ENCODE measurements around the gene MAP3K9.
"Not testable (repeated sequence)": the region's sequence is repeated elsewhere in the genome, so short reads cannot be mapped to it uniquely, and the experiment has no call there.

MAP3K9 gene

DNA sequence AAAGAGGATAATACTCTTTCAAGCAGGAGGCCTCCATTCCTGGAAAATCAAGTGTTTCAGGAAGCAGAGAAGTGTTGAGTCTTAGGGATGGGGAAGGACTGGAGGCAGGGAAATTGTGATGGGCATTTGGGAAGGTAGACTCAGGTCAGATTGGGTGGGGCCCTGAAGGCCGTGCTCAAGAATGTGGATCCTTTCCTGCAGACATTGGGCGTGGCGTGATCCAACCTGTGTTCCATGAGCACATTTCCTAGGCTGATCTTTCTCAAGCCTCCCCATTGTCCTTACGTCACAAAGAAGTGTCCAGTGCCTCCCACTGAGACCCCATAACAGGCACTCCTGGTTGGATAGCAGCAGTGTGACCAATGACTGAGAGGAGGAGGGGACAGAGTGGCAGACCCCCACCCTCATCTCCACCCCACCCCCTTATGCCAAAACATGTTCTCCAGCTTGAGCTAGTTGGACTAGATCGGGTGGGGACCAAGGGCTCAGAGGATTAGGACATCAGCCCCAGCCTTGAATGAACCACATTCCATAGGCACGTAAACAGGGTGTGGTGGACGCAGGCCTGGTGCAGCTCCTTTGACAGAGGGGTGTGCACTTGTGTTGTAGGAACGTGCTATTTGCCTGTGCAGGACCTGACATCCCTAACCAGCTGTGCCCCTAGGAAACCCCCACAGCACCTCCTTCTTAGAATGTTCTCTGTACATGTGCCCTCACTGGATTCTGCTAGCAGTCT lies 90.8 kb downstream of the MAP3K9 start:
- no peak for DNase-seq

DNA sequence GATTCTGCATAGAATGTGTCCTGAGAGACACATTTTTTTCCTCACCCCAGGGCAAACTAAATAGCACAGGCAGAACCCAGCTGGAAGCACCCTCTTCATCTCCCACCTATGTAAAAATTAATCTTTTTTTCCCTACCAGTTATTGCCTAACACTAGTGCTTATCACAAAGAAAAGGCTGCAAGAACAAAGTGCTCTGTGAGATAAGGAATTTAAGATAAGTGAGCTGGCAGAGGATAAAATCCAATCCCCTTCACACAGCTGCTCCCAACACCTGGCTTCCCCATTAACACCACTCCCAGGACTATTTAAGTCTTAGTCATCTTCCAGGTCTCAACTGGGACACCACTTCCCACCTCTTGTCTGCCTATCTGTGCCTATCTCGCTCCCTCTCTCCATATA lies 92.4 kb downstream of the MAP3K9 start:
- no peak for DNase-seq

DNA sequence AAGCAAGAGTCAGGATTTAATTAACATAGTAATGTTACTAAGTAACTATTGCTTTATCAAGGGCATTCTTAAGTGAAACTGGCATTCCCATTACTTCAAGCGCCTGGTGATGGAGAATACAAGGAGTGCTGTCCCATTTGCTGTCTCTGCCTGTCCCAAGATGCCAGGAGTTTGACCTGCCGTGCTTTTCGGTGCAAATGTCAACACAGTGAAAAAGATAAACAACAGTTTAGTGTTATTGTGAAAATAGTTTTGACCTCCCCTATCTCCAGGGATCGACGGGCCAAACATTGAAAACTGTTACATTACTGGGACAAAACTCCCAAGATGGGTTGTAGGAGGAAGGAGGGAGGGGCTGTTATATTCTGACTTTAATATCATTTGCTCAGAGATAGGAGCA lies 92.8 kb downstream of the MAP3K9 start:
- DNase-seq = no peak

DNA sequence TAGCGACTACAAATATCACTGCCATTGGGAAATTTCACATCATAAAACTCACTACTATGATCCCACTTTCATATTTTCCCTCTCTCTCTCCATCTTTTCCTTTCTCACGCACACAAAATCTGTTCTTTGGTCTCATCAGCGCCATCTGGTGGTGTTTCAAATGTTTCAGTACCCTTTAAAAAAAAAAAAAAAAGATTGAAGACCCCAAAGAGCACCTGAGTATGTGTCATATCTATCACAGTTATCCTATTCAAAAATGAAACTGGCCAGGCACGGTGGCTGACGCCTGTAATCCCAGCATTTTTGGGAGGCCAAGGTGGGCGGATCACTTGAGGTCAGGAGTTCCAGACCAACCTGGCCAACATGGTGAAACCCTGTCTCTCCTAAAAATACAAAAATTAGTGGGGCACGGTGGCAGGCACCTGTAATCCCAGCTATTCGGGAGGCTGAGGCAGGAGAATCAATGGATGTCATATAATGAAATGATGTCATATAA lies 95.2 kb downstream of the MAP3K9 start:
- peak; percentile 11 for DNase-seq

DNA sequence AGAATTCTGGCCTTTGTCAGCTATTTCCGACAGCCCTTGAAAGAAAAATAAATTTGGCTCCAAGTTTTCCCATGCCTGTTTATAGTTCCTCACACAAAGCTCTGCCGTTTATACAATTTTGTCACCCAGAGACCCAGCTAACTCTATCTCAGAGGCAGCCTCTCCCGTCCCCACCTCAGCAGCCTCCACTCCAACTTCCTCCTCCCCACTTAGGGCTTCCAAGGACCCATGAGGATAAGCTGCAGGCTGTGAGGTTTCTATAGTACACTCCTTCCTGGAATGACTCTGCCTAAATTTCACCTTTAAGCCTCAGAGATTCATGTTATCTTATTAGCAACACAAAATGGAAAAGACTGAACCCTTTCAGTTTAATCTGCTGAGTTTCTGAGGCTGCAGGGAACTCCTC lies 95.8 kb downstream of the MAP3K9 start:
- DNase-seq = no peak

DNA sequence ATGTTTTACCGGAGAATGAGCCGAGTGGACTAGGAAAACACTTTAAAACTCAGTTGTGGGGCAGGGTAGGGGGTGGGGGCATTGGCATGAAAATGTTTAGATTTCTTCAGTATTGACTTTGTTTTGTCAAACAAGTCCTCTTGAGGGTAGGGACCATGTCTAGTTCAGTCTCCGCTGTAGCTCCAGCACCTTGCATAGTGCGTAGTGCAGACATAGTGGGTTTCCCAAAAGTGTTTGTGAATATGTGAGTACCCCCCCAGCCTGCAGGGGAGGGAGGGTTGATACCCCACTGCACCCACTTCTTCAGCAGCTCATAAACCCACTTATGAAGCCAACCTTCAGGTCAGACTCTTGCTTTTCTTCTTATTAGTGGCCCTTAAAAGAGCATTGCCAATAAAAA lies 96.2 kb downstream of the MAP3K9 start:
- no peak for DNase-seq

DNA sequence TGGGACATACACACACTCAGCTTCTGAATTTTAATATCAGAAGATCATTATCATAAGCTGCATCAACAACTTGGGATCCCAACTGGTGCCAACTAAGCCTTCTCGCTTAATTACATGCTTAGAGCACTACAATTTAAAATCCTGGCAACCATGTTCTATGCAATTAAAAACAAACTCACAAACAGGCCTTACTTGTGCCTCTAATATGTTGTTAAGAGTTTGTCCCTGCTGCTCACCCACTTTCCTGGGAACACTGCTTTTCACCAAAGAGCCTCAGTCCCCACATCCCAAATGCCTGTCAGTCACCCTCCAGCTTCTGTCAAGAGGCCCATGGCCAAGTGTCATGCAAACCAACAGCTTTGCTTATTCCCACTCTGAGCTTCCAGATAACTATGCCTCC lies 97.9 kb downstream of the MAP3K9 start:
- DNase-seq = no peak

DNA sequence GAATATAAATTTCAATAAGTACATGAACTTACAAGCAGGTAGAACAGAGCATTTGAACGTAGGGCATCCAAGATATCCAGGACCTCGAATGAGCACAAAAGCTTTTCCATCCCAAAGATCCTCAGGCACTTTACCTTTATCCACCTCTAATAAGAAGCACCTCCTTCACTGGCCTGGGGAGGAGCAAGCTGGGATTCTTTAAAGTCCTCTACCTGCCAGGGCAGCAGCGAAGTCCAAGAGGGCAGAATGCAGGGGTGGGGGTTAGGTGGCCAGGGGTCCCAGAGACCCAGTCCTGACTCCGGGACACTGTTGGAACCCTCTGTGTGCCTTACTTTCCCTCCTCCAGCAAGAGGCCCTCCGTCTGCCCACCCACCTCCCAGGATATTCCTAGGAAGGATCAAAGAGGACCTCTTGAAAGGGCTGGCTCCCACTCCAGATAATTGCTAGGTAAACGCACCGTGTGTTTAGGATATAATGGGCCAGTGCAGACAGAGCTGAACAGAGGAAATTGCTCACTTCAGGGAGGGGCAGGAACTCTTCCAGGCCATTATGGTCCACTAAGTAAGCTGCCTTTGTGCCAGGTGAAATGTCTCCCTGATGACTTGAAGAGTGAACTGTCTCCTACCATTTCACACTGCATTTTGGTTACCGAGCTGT lies 99.5 kb downstream of the MAP3K9 start:
- peak; percentile 95 for DNase-seq

DNA sequence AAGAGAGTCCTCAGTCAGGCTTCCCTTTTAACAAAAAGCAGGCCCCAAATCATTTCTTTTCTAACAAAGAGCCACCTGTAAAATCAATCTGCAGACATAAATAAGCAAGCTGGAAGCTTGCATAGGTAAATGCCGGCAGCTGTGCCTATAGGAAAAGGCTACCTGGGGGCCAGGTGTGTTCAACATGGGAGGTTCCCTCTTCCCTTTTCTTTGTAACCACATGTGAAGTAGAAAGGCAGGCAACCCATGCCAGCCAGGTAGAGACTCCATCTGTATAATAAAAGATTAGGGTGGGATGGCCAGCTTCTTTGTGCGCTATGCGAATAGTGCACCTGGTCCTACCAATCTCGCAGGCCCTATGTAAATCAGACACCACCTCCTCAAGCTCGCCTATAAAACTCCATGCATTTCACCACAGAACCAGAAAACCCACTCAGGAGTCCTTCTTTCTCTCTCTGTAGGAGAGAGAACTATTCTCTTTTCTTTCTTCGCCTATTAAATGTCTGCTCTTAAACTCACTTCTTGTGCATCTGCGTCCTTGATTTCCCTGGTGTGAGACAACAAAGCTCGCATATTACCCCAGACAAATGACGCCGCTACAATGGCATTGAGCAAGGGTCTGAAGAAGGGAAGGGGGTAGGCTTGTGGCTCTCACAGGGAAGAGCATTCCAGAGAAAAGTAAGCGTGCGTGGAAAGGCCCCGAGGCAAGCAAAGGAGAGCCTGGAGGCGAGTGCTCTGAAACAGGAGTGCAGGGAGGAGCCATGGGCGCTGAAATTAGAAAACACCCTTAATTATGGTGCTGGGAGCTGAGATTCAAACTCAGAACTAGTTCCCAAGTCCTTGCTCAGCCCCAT lies 100.4 kb downstream of the MAP3K9 start:
- DNase-seq = peak; percentile 84

DNA sequence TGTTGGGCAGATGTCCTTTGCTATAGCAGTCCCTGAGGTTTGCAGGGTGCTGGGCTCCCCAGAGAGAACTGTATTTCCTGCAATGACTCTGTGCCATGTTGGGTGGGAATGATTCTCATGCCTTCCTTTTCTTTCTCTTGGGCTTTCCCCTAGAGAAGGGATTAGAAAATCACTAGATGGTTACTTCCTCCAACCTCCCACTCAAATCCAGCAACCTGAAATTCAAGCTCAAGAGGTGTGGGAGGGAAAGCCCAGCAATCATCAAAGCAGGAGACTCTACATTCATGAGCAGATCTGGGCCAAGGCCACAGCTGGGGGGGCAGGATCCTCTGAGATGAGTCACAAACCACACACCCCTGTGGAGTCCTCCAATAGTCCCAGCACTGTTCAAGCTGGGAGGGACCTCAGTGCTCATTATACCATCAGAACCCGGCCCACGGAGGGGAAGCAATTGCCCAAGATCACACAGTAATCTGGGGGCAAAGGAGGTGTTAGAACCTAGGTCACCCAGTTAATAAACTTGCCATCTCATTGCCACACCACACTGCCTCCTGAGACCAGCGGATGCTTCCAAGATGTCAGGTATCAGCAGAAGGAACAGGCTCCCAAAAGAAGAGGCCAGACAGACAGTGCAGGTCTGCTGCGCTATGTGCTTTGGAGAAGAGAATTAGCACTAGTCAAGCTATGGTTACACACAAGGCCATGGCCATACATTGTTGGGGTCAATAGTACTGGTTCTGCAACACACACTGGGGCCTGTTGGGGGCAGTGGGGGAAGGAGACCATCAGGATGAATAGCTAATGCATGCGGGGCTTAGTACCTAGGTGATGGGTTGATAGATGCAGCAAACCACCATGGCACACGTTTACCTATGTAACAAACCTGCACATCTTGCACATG lies 101.9 kb downstream of the MAP3K9 start:
- DNase-seq = no peak

DNA sequence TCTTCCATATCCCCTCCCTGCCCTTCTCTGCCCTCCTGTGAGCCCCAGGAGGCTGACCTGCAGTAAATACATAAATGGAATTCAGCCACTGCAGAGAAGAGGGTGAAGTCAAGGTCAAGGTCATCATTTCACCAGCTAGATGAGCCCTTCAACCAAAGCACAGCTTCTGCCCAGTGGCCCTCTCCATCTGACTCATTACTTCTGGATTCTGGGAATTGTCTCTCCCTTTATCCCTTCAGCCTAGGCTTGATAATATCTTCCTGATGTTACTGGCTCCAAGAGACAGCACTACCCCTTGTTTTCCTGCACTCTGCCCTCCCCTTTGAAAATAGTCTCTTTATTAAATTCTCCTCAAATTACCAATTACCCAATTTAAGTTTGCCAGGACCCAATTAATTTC lies 103.1 kb downstream of the MAP3K9 start:
- no peak for DNase-seq

DNA sequence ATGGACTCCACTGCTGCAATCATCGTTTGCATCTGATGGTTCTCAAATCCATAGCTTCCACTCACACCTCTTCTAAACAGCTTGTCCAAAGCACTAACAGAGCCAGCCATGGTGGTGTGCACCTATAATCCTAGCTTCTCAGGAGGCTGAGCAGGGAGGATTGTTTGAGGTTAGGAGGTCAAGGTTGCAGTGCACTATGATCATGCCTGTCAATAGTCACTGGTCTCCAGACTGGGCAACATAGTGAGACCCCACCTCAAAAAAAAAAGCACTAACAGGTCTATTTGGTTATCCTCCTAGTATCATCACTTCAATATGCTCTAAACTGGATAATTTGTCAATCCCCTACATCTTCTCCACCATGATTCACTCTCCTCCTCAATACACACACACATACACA lies 104.4 kb downstream of the MAP3K9 start:
- DNase-seq = no peak

DNA sequence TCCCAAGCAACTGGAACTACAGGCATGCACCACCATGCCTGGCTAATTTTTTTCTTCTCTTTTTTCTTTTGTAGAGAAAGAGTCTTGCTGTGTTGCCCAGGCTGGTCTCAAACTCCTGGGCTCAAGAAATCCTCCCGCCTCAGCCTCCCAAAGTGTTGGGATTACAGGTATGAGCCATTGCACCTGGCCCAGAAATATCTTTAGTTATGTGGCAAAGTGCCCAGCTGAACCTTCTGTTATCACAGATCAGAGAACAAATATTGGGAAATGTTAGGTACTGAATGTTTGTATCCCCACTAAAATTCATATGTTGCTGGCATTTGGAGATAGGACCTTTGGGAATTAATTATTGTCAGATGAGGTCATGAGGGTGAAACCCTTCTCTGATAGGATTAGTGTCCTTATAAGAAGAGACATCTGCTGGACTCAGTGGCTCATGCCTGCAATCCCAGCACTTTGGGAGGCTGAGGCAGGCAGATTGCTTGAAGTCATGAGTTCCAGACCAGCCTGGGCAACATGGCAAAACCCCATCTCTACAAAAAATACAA lies 105.6 kb downstream of the MAP3K9 start:
- DNase-seq = not testable (repeated sequence)

DNA sequence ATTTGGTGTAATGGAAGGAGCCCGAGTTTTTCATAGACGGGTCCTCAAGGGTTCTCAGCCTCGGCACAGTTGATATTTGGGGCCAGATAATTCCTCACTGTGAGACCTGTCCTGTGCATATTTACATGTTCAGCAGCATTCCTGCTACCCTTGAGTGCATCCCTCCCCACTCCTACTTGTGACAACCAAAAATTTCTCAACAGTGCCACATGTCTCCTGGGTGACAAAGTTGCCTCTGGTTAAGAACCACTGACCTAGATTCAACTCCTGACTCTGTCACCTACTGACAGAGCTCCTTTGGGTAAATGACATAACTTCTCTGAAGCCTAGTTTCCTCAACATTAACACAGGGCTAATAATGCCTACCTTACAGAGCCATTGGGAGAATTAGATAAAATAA lies 107.2 kb downstream of the MAP3K9 start:
- DNase-seq = no peak

DNA sequence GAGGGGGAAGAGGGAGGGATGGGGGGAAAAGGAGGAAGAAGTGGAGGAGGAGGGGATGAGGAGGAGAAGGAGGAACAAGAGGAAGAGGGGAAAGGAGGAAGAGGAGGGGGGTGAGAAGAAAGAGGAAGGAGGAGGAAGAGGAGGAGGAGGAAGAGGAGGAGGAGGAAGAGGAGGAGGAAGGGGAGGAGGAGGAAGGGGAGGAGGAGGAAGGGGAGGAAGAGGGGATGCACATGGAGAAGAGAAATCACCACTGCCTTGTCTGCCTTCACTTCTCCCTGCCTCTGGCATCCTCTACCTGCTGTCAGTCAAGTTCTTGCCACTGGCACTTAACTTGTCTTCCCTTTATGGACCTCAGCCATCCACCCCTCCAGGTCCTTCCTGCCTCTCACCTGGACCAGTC lies 107.7 kb downstream of the MAP3K9 start:
- DNase-seq = no peak

DNA sequence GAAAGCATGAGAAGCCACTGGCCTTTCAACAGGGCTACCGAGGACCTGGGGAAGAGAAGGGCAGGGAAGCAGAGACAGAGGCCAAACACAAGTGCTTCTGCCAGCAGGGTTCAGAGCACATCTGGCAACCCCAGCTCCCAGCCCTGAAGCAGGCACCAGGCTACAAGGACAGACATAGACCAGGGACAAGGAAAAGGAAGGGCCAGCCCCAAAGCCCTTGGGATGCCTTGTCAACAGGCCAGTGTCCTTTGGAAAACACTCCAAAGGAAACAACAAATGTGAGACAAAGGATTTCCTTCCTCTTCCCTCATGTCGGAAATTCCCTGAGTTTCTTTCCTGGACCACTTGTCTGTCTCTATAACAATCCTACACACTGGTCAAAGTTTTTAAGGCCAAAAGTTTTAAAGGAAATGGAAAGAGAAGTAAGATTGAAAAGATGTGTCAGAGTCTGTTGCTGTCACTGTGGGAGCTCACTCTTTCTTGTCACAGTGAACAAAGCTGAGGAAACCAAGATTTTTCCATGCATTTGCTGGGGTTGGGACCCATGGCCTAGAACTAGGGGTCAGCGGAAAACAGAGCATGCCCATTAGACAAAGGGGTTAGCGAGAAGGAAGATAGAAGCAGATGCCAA lies 108.2 kb downstream of the MAP3K9 start:
- no peak for DNase-seq

DNA sequence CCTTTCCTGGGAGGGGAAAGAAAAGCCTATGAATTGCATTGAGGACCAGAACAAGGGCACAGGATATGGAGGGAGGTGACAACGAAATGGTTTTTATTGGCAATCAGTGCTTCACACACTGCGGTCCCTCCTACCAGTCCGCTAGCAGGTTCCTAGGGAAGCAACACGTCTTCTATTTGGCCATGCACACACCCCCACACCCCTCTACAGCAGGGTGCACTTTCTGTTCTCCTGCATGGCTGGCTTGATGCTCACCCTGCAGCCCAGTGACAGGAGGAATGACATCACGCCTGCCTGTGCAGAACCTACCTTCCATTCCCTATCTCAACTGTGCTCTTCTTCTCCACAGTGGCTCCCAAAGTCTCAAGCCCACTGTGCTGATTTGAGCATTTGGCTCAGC lies 109.7 kb downstream of the MAP3K9 start:
- DNase-seq = no peak

DNA sequence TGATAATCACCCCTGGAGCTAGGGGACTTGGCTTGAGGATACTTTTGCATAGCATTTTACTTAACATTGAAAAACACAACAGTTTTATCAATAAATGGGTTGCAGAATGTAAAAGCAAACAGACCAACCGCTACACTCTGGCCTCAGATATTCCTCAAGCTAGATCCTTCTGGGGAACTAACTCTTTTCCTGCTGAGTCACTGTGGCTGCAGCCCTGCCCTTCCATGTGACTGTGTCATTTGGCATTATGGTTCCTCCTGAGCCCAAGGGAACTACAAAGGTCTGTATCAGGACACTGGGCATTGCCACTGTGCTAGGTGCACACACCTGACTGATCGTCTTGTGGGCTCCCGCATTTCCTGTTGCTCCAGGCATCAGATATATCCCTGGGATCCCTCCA lies 111.0 kb downstream of the MAP3K9 start:
- no peak for DNase-seq

DNA sequence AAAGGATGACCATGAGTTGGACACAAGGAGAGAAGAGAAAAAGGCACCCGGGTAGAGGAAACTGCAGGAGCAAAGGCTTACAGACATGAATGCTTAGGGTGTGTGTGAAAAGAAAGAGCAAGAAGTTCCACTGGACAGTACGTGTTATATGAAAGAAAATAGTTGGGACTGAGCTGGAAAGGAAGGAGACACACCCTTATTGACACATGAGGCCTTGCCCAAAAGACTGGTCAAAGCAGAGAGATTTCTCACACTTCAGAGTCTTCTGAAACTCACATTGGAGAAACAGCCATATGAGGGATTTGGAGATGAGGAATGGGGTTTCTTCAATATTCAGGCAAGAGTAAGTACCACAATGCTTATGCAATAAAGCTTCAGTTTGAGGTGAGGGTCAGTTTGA lies 111.6 kb downstream of the MAP3K9 start:
- DNase-seq = no peak

DNA sequence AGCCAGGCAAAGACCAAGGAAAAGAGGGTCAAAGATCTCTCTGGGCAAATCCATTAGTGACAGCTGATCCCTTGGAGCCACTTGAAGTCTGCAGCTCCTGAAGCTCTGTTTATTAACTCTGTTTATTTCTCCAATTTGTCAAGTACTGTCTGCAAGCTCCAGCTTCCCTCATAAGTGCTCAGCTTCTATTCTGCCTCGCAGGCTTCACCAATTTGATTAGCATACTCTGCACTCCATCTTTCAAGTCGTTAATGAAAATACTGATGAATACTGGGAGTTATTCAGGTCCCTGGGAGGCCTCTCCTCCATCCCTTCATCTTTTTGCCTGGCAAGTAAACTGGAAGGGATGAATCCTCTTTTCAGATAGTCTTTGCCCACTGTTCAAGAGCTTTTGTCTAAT lies 113.3 kb downstream of the MAP3K9 start:
- no peak for DNase-seq

DNA sequence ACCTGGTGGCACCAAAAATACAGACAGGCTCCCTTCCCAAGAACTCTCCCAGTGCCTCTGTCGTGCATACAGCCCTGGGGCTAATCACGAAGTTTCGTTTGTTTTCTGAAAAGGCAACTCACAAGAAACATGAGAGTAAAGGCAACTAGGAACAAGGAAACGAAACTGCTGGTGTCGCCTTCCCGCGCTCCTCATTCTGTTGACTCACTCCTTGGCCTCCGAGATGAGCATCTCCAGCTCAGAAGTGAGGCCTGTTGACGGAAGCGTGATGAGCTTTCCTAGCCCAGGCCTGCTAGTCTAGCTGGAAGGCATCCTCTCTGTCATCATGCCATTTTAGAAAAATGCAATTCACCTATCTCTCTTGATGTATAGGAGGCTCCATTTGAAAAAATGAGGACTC lies 117.1 kb downstream of the MAP3K9 start:
- no peak for DNase-seq
